GM18508 (cell line): ENCODE data around the gene MRPL48.
"Not testable (repeated sequence)": the region's sequence is repeated elsewhere in the genome, so short reads cannot be mapped to it uniquely, and the experiment has no call there.

Experiments used
- ATAC-seq: cut with Tn5 transposase; IDR thresholded peaks from one replicate; pipeline ENCODE4 v1.9.1; 2021; ENCODE audit warnings: moderate number of reproducible peaks; ENCODE audit not compliant: insufficient read depth, unreplicated experiment

The MRPL48 gene

GRCh38 chr11:73880449-73880848, 92.8 kb downstream of the MRPL48 start:
- not testable (repeated sequence) for ATAC-seq

GRCh38 chr11:73883856-73884255, 96.2 kb downstream of the MRPL48 start:
- ATAC-seq, result no peak

GRCh38 chr11:73888244-73888643, 100.6 kb downstream of the MRPL48 start:
- ATAC-seq, result no peak

GRCh38 chr11:73889019-73889418, 101.3 kb downstream of the MRPL48 start:
- ATAC-seq, result no peak

- no peak for ATAC-seq
These were observed 101.9 kb downstream of the MRPL48 start for GRCh38 chr11:73889536-73889935.

- no peak for ATAC-seq
These were observed 105.4 kb downstream of the MRPL48 start for GRCh38 chr11:73893041-73893440.

GRCh38 chr11:73894725-73895335, 107.2 kb downstream of the MRPL48 start:
- ATAC-seq, result no peak

- ATAC-seq, result no peak
These were observed 114.6 kb downstream of the MRPL48 start for GRCh38 chr11:73902303-73902702.

GRCh38 chr11:73907191-73907590, 119.5 kb downstream of the MRPL48 start:
- ATAC-seq, result no peak

GRCh38 chr11:73912026-73912425, 124.4 kb downstream of the MRPL48 start:
- no peak for ATAC-seq

- ATAC-seq, result no peak
These were observed 125.8 kb downstream of the MRPL48 start for GRCh38 chr11:73913472-73913871.

GRCh38 chr11:73914284-73914683, 126.6 kb downstream of the MRPL48 start:
- ATAC-seq, result no peak
